HepG2 (cell line): ENCODE data around the gene TDRD10. TPM values are rescaled to one million over a fixed set of nuclear protein-coding genes. Genes with fewer than 3 reads are reported as not detected.

Experiments
- ATAC-seq: fragments of 200-7000 bp; cut with Tn5 transposase; 3 replicates; pipeline ENCODE4 v1.9.1; 2020; ENCODE audit warnings: mild to moderate bottlenecking, moderate library complexity
- BruUV-seq: library from RNA; stranded (reverse); fragments of 400-500 nt; replicated peaks from 2 replicates; lab custom pipeline; 2021; lab: Mats Ljungman, UMichigan
- CTCF ChIA-PET: fragments of 300-600 bp; formaldehyde crosslinking; extraction: SDS; loops from one replicate; lab custom pipeline; 2021; ENCODE audit warnings: low total read pairs, inconsistent platforms, low intra/inter-chr PET ratio; lab: Yijun Ruan, JAX
- POLR2A ChIA-PET: fragments of 350-600 bp; sonication (Branson Sonifier 250); formaldehyde crosslinking; loops from one replicate; lab custom pipeline; 2020; ENCODE audit warnings: antibody characterized with exemption, inconsistent platforms; lab: Yijun Ruan, JAX
- DNase-seq: peaks from one replicate; pipeline ENCODE4 v3.0.0-alpha.2; 2015; ENCODE audit warnings: low spot score
- FAIRE-seq: peaks from 3 replicates; lab custom pipeline; 2011; peaks lifted over from hg19 to GRCh38; lab: Jason Lieb, UNC
- H2AFZ ChIP-seq: one replicate; pipeline ENCODE4 v1.6.1; 2011; ENCODE audit warnings: low read length, inconsistent platforms
- H3K27ac ChIP-seq: fragments of 300-600 bp; 3 replicates; pipeline ENCODE4 v1.8.0; 2011; ENCODE audit warnings: mixed run types, mild to moderate bottlenecking, mixed read lengths, low read length, inconsistent platforms; ENCODE audit not compliant: insufficient read depth; ENCODE audit errors: extremely low read length
- H3K27me3 ChIP-seq, 2 experiments: fragments of 200-600 bp in 1 of 2; 2 replicates in 1 of 2; 3 replicates in 1 of 2; pipeline versions ENCODE4 v1.6.0 to v1.8.0; 2011; ENCODE audit warnings: low read length in 2 of 2, mild to moderate bottlenecking in 2 of 2, moderate library complexity in 2 of 2, inconsistent platforms in 1 of 2; ENCODE audit not compliant: insufficient read depth in 2 of 2, control insufficient read depth in 1 of 2
- H3K36me3 ChIP-seq, 2 experiments: fragments of 200-600 bp in 1 of 2; replicated peaks in 1 of 2; 2 replicates in 1 of 2; 3 replicates in 1 of 2; pipeline versions ENCODE4 v1.5.1 to v1.8.0; 2011; ENCODE audit warnings: low read length in 2 of 2, inconsistent platforms in 1 of 2; ENCODE audit not compliant: insufficient read depth in 2 of 2, control insufficient read depth in 1 of 2
- H3K4me1 ChIP-seq: 2 replicates; pipeline ENCODE4 v1.5.1; 2012; ENCODE audit warnings: low read length, inconsistent platforms; ENCODE audit not compliant: insufficient read depth
- H3K4me2 ChIP-seq: 2 replicates; pipeline ENCODE4 v1.6.0; 2011; ENCODE audit warnings: low read depth, low read length, inconsistent platforms
- H3K4me3 ChIP-seq, 3 experiments: fragments of 200-600 bp in 1 of 3; sonication (generic), shearing (Covaris generic) in 1 of 3; replicated peaks in 1 of 3; 2 replicates each; pipeline ENCODE4 v1.5.1; 2011 to 2016; ENCODE audit warnings: low read length in 3 of 3, inconsistent platforms in 2 of 3, low read depth in 2 of 3, mild to moderate bottlenecking in 2 of 3, control low read depth in 1 of 3, mixed read lengths in 1 of 3; ENCODE audit not compliant: insufficient read depth in 1 of 3
- H3K79me2 ChIP-seq: one replicate; pipeline ENCODE4 v1.6.1; 2011; ENCODE audit warnings: low read length, inconsistent platforms; ENCODE audit not compliant: insufficient read depth
- H3K9ac ChIP-seq: 2 replicates; pipeline ENCODE4 v1.6.0; 2011; ENCODE audit warnings: mild to moderate bottlenecking, low read depth, low read length, inconsistent platforms; ENCODE audit not compliant: insufficient read depth
- H3K9me3 ChIP-seq: 2 replicates; pipeline ENCODE4 v1.5.1; 2012; ENCODE audit warnings: mild to moderate bottlenecking, low read length
- H4K20me1 ChIP-seq: 2 replicates; pipeline ENCODE4 v1.6.0; 2011; ENCODE audit warnings: inconsistent platforms, mild to moderate bottlenecking, low read length, moderate library complexity; ENCODE audit not compliant: insufficient read depth
- AKNA ChIP-seq: sonication (generic); formaldehyde crosslinking; IDR thresholded peaks from 2 replicates; pipeline ENCODE4 v1.4.0; 2020; ENCODE audit warnings: missing genetic modification reagents, borderline replicate concordance
- ELK4 ChIP-seq: sonication (generic); formaldehyde crosslinking; IDR thresholded peaks from 2 replicates; pipeline ENCODE4 v1.9.0; 2021; ENCODE audit warnings: missing genetic modification reagents, borderline replicate concordance
- FOXA3 ChIP-seq: IDR thresholded peaks from 2 replicates; pipeline ENCODE4 v1.6.1; 2016; ENCODE audit warnings: missing genetic modification reagents, missing compliant biosample characterization
- GLI4 ChIP-seq: sonication (generic); formaldehyde crosslinking; IDR thresholded peaks from 2 replicates; pipeline ENCODE4 v1.5.1; 2020; ENCODE audit warnings: missing genetic modification reagents, mild to moderate bottlenecking, moderate library complexity, borderline replicate concordance
- MBNL3 ChIP-seq: fragments of 250-450 bp; sonication (Bioruptor Pico); conservative IDR thresholded peaks from 2 replicates; pipeline ENCODE4 v1.8.0; 2022; ENCODE audit warnings: mild to moderate bottlenecking, inconsistent platforms
- MLXIP ChIP-seq: sonication (generic); formaldehyde crosslinking; IDR thresholded peaks from 2 replicates; pipeline ENCODE4 v1.9.0; 2021; ENCODE audit warnings: missing genetic modification reagents, borderline replicate concordance
- MZF1 ChIP-seq: sonication (generic); formaldehyde crosslinking; IDR thresholded peaks from 2 replicates; pipeline ENCODE4 v1.8.1; 2023; ENCODE audit warnings: mild to moderate bottlenecking, missing genetic modification reagents, borderline replicate concordance
- PATZ1 ChIP-seq: sonication (generic); formaldehyde crosslinking; IDR thresholded peaks from 2 replicates; pipeline ENCODE4 v1.4.0; 2020; ENCODE audit warnings: missing genetic modification reagents
- POLR2G ChIP-seq: fragments of 200-400 bp; formaldehyde crosslinking; IDR thresholded peaks from 2 replicates; pipeline ENCODE4 v1.6.1; 2018; ENCODE audit warnings: mild to moderate bottlenecking, low read depth, low read length, moderate library complexity
- TBL1XR1 ChIP-seq: fragments of 150-350 bp; IDR thresholded peaks from 2 replicates; pipeline ENCODE4 v1.6.1; 2014; ENCODE audit warnings: borderline replicate concordance, low read length; ENCODE audit not compliant: partially characterized antibody
- ZNF383 ChIP-seq: sonication (generic); formaldehyde crosslinking; IDR thresholded peaks from 2 replicates; pipeline ENCODE4 v1.4.0; 2020; ENCODE audit warnings: missing genetic modification reagents, mild to moderate bottlenecking, borderline replicate concordance
- ZNF569 ChIP-seq: sonication (generic); formaldehyde crosslinking; IDR thresholded peaks from 2 replicates; pipeline ENCODE4 v1.5.0; 2020; ENCODE audit warnings: mild to moderate bottlenecking, missing genetic modification reagents, moderate library complexity, borderline replicate concordance
- ZNF766 ChIP-seq: sonication (generic); formaldehyde crosslinking; IDR thresholded peaks from 2 replicates; pipeline ENCODE4 v1.5.0; 2020; ENCODE audit warnings: missing genetic modification reagents, borderline replicate concordance
- WGBS: methylation state at CpG from one replicate; pipeline ENCODE4 v1.1.6; 2017; ENCODE audit warnings: low lambda C conversion rate; 5-methylcytosine and 5-hydroxymethylcytosine counted together
- in situ Hi-C: cut with HindIII; loops from 2 replicates; pipeline ENCODE4 v1.10.0; 2017; ENCODE audit warnings: low pct_unique_long_range_greater_than_20kb; ENCODE audit not compliant: extremely low pct_ligation_motif_present
- intact Hi-C: fragments of 100-400 bp; cut with micrococcal nuclease; formaldehyde crosslinking; loops from one replicate; pipeline ENCODE4 v1.10.0; 2022; ENCODE audit not compliant: unreplicated experiment
- polyA plus RNA-seq, 8 experiments: library from polyadenylated mRNA; depleted of rRNA in 3 of 8; stranded (reverse) in 7 of 8; unstranded in 1 of 8; fragments of >200 nt; fragmentation: Illumina TruSeq in 4 of 8; extraction: Trizol in 4 of 8; gene quantifications; 2 replicates each; pipeline versions ENCODE4 v1.2.1 to v1.2.3, GENCODE V29; 2011 to 2016; ENCODE audit warnings: low read depth in 4 of 8, missing spikeins in 1 of 8, mixed read lengths in 1 of 8; ENCODE audit not compliant: insufficient read depth in 1 of 8
- total RNA-seq, 5 experiments: library from RNA; depleted of rRNA; stranded (reverse); fragments of >200 nt; fragmentation: Illumina TruSeq; extraction: Trizol; gene quantifications; 2 replicates each; pipeline ENCODE4 v1.2.3, GENCODE V29; 2016; ENCODE audit warnings: low read depth in 1 of 5

TDRD10 gene
- total and polyA plus RNA-seq, 2 of the 13 experiments (the other 11 are each of a cell fraction or from before 2014, with no cell fraction given) = not detected

GRCh38 chr1:154571964-154572288, 69.9 kb downstream of the TDRD10 start:
- intact Hi-C loops = no loop called here
- H3K27me3 ChIP-seq = peaks cover 2 to 18% of the 10 kb centered on the region in 2 experiments; a peak in 3 of 5 replicates
- TF ChIP-seq MBNL3 (CRISPR knock-in tag) = no peak
- no peak for TF ChIP-seq PATZ1 (CRISPR knock-in tag)
- no peak for TF ChIP-seq ZNF383
- TF ChIP-seq FOXA3 (CRISPR knock-in tag) = no peak
- TF ChIP-seq POLR2G = no peak
- TF ChIP-seq ZNF569 (CRISPR knock-in tag) = no peak
- no peak for TF ChIP-seq ELK4 (CRISPR knock-in tag)
- TF ChIP-seq MLXIP (CRISPR knock-in tag) = no peak
- no peak for TF ChIP-seq TBL1XR1
- no peak for TF ChIP-seq GLI4 (CRISPR knock-in tag)
- TF ChIP-seq MZF1 (CRISPR knock-in tag) = no peak
- TF ChIP-seq ZNF766 = no peak
- TF ChIP-seq AKNA = no peak

More at GRCh38 chr1:154571964-154572288, 69.9 kb downstream of the TDRD10 start:
- Histone ChIP-seq H3K9ac (no peak overlapping the region), H3K9me3 (no peaks in the 10 kb centered on the region), H3K36me3 (no peaks in the 10 kb centered on the region), H3K4me3 (no peak overlapping the region), H3K27ac (no peak overlapping the region), H3K4me1 (no peaks in the 10 kb centered on the region), H4K20me1 (peaks cover 5% of the 10 kb centered on the region; the same call in 1 of the 2 replicates), H2AFZ (no peak overlapping the region), H3K79me2 (no peaks in the 10 kb centered on the region), H3K4me2 (no peak overlapping the region)
- POLR2A ChIA-PET = interaction anchor here (1.1 kb wide), 1 partner anchor 12 kb away, joined by 3 read pairs; no protein-coding TSS in a partner anchor
- in situ Hi-C loops = no loop called here
- no peak for FAIRE-seq
- no peak for ATAC-seq
- no peak for DNase-seq
- BruUV-seq = no TSS peak
- 72% methylated on average over 26 of the region's 29 CpGs for WGBS
- CTCF ChIA-PET = no interaction called here
